Measurements from ENCODE around the gene C7.

Gene C7

GRCh38 chr5:40914835-40915234 is 5.5 kb downstream of the C7 start:
- intact Hi-C loops (cut with DNase I; ENCODE audit: low total_unique reads) = no loop called here
- H3K27me3 ChIP-seq = no peaks in the 10 kb centered on the region
- no peaks in the 10 kb centered on the region for H3K9me3 ChIP-seq
- H3K36me3 ChIP-seq = no peaks in the 10 kb centered on the region
- H3K4me1 ChIP-seq = no peaks in the 10 kb centered on the region
- DNase-seq = no peak
- peak overlapping the region in 1 of 2 donors; percentile 4 for H3K4me3 ChIP-seq
- no peak overlapping the region for H3K27ac ChIP-seq
- TF ChIP-seq CTCF (IDR thresholded peaks at IDR 0.05) = no peak

- DNase-seq = no peak
- Histone ChIP-seq H3K4me3 (peak overlapping the region in 1 of 2 donors; percentile 4), H3K27me3 (no peaks in the 10 kb centered on the region), H3K4me1 (no peaks in the 10 kb centered on the region), H3K9me3 (no peaks in the 10 kb centered on the region), H3K27ac (no peak overlapping the region), H3K36me3 (no peaks in the 10 kb centered on the region)
- no peak for TF ChIP-seq CTCF (IDR thresholded peaks at IDR 0.05)
- intact Hi-C loops (cut with DNase I; ENCODE audit: low total_unique reads) = no loop called here
These were observed 6.1 kb downstream of the C7 start for GRCh38 chr5:40915341-40915926.

GRCh38 chr5:40916226-40916625 is 6.9 kb downstream of the C7 start:
- Histone ChIP-seq H3K36me3 (no peaks in the 10 kb centered on the region), H3K27ac (no peak overlapping the region), H3K9me3 (no peaks in the 10 kb centered on the region), H3K4me1 (no peaks in the 10 kb centered on the region), H3K27me3 (no peaks in the 10 kb centered on the region), H3K4me3 (no peak overlapping the region)
- no peak for TF ChIP-seq CTCF (IDR thresholded peaks at IDR 0.05)
- intact Hi-C loops (cut with DNase I; ENCODE audit: low total_unique reads) = no loop called here
- DNase-seq = no peak

- TF ChIP-seq CTCF (IDR thresholded peaks at IDR 0.05) = no peak
- H3K36me3 ChIP-seq = no peaks in the 10 kb centered on the region
- peaks cover 3 to 29% (median 13%) of the 10 kb centered on the region in 3 donors for H3K9me3 ChIP-seq
- no peaks in the 10 kb centered on the region for H3K27me3 ChIP-seq
- H3K4me1 ChIP-seq = no peaks in the 10 kb centered on the region
- no peak overlapping the region for H3K27ac ChIP-seq
- no peak overlapping the region for H3K4me3 ChIP-seq
- no peak for DNase-seq
- intact Hi-C loops (cut with DNase I; ENCODE audit: low total_unique reads) = no loop called here
These were observed 19.7 kb downstream of the C7 start for GRCh38 chr5:40928886-40929448.

- Histone ChIP-seq H3K4me3 (no peak overlapping the region), H3K36me3 (no peaks in the 10 kb centered on the region), H3K27me3 (no peaks in the 10 kb centered on the region), H3K9me3 (no peaks in the 10 kb centered on the region), H3K27ac (no peak overlapping the region), H3K4me1 (no peaks in the 10 kb centered on the region)
- intact Hi-C loops (cut with DNase I; ENCODE audit: low total_unique reads) = no loop called here
- DNase-seq = no peak
- no peak for TF ChIP-seq CTCF (IDR thresholded peaks at IDR 0.05)
These were observed 23.5 kb downstream of the C7 start for GRCh38 chr5:40932766-40933165.
